Fibroblast of lung (primary cell): ENCODE measurements around the gene FKBP4.

Source experiments
- EZH2 ChIP-seq: IDR thresholded peaks from 2 replicates; pipeline ENCODE4 v1.5.1; 2012; ENCODE audit warnings: low read length, control low read depth, mild to moderate bottlenecking; ENCODE audit errors: missing control alignments
- TF ChIP-seq, protein P1 (sequence below), 2 donors: IDR thresholded peaks in 1 of 2; conservative IDR thresholded peaks in 1 of 2; 1 replicate in 1 of 2; 2 replicates in 1 of 2; pipeline ENCODE4 v1.5.1; 2011 to 2012; ENCODE audit warnings: low read length in 2 of 2, control low read depth in 1 of 2, inconsistent platforms in 1 of 2, low read depth in 1 of 2, mild to moderate bottlenecking in 1 of 2

GRCh38 chr12:2795291-2796186, 769 bp downstream of the FKBP4 start:
- TF ChIP-seq, protein P1, sequence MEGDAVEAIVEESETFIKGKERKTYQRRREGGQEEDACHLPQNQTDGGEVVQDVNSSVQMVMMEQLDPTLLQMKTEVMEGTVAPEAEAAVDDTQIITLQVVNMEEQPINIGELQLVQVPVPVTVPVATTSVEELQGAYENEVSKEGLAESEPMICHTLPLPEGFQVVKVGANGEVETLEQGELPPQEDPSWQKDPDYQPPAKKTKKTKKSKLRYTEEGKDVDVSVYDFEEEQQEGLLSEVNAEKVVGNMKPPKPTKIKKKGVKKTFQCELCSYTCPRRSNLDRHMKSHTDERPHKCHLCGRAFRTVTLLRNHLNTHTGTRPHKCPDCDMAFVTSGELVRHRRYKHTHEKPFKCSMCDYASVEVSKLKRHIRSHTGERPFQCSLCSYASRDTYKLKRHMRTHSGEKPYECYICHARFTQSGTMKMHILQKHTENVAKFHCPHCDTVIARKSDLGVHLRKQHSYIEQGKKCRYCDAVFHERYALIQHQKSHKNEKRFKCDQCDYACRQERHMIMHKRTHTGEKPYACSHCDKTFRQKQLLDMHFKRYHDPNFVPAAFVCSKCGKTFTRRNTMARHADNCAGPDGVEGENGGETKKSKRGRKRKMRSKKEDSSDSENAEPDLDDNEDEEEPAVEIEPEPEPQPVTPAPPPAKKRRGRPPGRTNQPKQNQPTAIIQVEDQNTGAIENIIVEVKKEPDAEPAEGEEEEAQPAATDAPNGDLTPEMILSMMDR (conservative IDR thresholded peaks at IDR 0.05 in 1 of 2, IDR thresholded peaks at IDR 0.05 in 1 of 2; ENCODE audit: low read depth in 1 of 2, low read length in 2 of 2) = no peak
- no peak for TF ChIP-seq EZH2
